GM12878 (cell line): ENCODE data around the gene HNRNPR. TPM values are rescaled to one million over a fixed set of nuclear protein-coding genes. Genes with fewer than 3 reads are reported as not detected.

Source experiments
- BCL3 ChIP-seq: IDR thresholded peaks from 2 replicates; pipeline ENCODE4 v1.6.1; 2011; ENCODE audit warnings: borderline replicate concordance, low read depth, mild to moderate bottlenecking, moderate library complexity, low read length; ENCODE audit not compliant: insufficient read depth, poor library complexity, severe bottlenecking
- E2F4 ChIP-seq: IDR thresholded peaks from 2 replicates; pipeline ENCODE4 v1.6.1; 2012; ENCODE audit warnings: low read depth, low read length, improper control_type of control experiment
- IKZF1 ChIP-seq: fragments of 450-650 bp; conservative IDR thresholded peaks from 2 replicates; pipeline ENCODE4 v1.6.1; 2017; ENCODE audit warnings: antibody characterized with exemption, mild to moderate bottlenecking
- IRF5 ChIP-seq: fragments of 450-650 bp; IDR thresholded peaks from 2 replicates; pipeline ENCODE4 v1.6.1; 2017; ENCODE audit warnings: borderline replicate concordance
- RFX5 ChIP-seq: IDR thresholded peaks from 2 replicates; pipeline ENCODE4 v1.6.1; 2011; ENCODE audit warnings: low read depth, low read length, improper control_type of control experiment
- TCF7 ChIP-seq: IDR thresholded peaks from 2 replicates; pipeline ENCODE4 v1.6.1; 2014; ENCODE audit warnings: antibody characterized with exemption, borderline replicate concordance
- ZBTB11 ChIP-seq: fragments of 450-650 bp; formaldehyde crosslinking; IDR thresholded peaks from 2 replicates; pipeline ENCODE4 v1.5.0; 2022; ENCODE audit warnings: mild to moderate bottlenecking, missing genetic modification characterization
- polyA plus RNA-seq, 11 experiments: library from polyadenylated mRNA; depleted of rRNA in 4 of 11; unstranded in 6 of 11; stranded (reverse) in 5 of 11; fragments of >200 nt; fragmentation: Nextera tagmentation in 4 of 11; fragmentation: Illumina TruSeq in 1 of 11; extraction: Ambion mirVana in 4 of 11; extraction: Trizol in 1 of 11; gene quantifications; 1 replicate in 1 of 11; 2 replicates in 10 of 11; pipeline versions ENCODE4 v1.2.1 to v1.2.3, GENCODE V29; 2011 to 2016; ENCODE audit warnings: inconsistent platforms in 2 of 11, missing spikeins in 2 of 11, low read depth in 1 of 11
- total RNA-seq, 4 experiments: library from RNA; depleted of rRNA in 3 of 4; stranded (reverse); fragments of >200 nt in 3 of 4; fragmentation: Illumina TruSeq in 1 of 4; extraction: Trizol in 1 of 4; gene quantifications; 2 replicates each; pipeline versions ENCODE4 v1.2.1 to v1.2.3, GENCODE V29; 2013 to 2021

The HNRNPR gene
- total and polyA plus RNA-seq, 10 of the 15 experiments (the other 5 are each of a cell fraction or from before 2014, with no cell fraction given), result 80.5 to 280 (median 218) TPM

GRCh38 chr1:23276531-23276930 lies 67.6 kb downstream of the HNRNPR start (continued):
- TF ChIP-seq IRF5 (no peak), IKZF1 (no peak), TCF7 (no peak), BCL3 (no peak), RFX5 (no peak), E2F4 (no peak), ZBTB11 (CRISPR knock-in tag) (no peak)
